Measurements from ENCODE around the gene CEACAM16. TPM values are rescaled to one million over a fixed set of nuclear protein-coding genes. Genes with fewer than 3 reads are reported as not detected.
"Not testable (repeated sequence)": the region's sequence is repeated elsewhere in the genome, so short reads cannot be mapped to it uniquely, and the experiment has no call there.

CEACAM16 gene, protein sequence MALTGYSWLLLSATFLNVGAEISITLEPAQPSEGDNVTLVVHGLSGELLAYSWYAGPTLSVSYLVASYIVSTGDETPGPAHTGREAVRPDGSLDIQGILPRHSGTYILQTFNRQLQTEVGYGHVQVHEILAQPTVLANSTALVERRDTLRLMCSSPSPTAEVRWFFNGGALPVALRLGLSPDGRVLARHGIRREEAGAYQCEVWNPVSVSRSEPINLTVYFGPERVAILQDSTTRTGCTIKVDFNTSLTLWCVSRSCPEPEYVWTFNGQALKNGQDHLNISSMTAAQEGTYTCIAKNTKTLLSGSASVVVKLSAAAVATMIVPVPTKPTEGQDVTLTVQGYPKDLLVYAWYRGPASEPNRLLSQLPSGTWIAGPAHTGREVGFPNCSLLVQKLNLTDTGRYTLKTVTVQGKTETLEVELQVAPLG
- total RNA-seq = not detected

DNA sequence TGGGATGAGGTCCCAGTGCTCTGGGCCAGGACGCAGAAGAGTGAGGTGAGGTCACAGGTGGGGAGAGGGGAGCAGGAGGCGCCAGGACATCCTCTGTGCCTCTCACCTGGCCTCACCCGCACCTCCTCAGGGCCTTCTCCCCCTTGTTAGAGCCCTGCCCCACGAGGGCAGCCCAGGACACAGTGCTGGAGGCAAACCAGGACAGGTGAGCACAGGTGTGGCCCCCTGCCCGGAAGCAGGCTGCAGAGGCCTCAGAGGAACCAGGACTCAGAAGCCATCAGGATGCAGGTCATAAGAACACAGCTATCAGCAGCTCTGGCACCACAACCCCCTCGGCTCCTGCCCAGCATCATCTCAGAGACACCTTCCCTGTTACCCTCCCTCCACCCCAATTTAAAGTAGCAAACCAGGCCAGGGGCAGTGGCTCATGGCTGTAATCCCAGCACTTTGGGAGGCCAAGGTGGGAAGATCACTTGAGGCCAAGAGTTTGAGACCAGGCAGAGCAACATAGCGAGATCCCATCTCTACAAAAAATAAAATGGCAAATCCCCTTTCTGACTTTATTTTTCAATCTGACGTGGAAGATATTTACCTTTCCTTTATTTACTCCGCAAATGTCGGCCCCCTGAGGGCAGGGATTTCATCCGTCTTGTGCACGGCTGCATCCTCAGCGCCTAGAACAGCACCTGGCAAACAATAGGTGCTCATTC, at the start of gene CEACAM16:
Gene CEACAM16 (plus strand): TSS at position 660 of the 710 bp plus-strand sequence. CDS start 2,306 bp downstream, outside the sequence.
- DNase-seq (ENCODE audit: low spot score in 2 of 2) (no peak), FAIRE-seq (no peak)

DNA sequence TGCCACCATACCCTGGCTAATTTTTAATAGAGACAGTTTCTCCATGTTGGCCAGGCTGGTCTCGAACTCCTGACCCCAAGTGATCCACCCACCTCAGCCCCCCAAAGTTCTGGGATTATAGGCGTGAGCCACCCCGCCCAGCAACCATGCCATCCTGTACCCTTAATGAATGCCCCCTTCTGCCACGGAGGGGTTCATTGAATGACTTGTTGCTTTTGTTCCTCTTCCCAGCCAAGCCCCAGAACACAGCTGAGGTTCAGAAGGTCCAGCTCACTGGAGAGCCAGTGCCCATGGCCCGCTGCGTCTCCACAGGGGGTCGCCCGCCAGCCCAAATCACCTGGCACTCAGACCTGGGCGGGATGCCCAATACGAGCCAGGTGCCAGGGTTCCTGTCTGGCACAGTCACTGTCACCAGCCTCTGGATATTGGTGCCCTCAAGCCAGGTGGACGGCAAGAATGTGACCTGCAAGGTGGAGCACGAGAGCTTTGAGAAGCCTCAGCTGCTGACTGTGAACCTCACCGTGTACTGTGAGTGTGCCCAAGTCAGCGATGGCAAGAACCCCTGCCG, 49.3 kb upstream of the CEACAM16 start:
- DNase-seq (ENCODE audit: low spot score in 2 of 2) = no peak
- no peak for FAIRE-seq

DNA sequence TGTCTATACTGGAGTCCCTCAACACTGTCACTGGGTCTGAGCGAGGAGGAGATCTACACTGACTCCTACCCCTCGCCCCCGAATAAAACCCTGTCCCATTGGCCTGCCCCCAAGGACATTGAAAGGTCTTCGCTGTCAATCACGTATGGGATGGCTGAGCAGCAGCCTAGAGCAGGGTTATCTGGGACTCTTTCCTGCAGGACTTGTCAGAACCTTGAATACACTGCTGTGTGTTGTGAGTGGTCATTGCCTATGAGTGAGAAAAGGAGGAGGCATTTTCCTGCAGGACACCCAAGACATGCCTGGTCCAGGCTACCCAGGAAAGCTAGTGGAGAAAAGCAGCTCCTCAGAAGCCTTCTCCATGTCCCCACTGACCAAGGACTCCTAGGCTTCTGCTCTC, 45.6 kb upstream of the CEACAM16 start:
- no peak for FAIRE-seq

DNA sequence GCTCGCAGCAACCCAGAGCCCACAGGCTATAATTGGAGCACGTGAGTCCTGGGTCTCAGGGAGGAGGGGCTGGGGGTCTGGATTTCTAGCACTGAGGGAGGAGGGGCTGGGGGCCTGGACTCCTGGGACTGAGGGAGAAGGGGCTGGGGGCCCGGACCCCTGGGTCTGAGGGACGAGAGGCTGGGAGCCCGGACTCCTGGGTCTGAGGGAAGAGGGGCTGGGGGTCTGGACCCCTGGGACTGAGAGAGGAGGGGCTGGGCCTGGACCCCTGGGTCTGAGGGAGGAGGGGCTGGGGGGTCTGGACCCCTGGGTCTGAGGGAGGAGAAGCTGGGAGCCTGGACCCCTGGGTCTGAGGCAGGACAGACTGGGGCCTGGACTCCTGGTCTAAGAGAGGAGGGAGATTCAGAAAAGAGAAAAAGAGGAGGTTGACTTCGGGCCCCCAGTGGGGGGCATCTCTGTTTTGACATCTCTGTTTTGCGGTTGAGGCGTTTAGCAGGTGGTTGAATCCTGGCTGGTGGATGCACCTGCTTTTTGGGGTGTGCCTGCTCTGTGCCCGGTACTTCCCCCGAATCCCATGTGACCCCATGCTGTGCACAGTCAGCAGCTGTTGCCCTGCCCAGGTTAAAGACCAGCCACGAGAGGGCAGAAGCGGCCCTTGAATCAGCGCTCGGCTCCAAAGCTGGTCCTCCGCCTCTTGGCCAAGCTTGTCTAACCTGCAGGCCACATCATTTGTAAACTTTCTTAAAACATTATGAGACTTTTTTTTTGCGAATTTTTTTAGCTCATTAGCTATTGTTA, 44.8 kb upstream of the CEACAM16 start:
- no peak for FAIRE-seq
- peak; percentile 35 to 51 for DNase-seq (ENCODE audit: low spot score in 2 of 2)

More for the DNA sequence above, 45.6 kb upstream of the CEACAM16 start:
- DNase-seq (ENCODE audit: low spot score in 2 of 2) = no peak

DNA sequence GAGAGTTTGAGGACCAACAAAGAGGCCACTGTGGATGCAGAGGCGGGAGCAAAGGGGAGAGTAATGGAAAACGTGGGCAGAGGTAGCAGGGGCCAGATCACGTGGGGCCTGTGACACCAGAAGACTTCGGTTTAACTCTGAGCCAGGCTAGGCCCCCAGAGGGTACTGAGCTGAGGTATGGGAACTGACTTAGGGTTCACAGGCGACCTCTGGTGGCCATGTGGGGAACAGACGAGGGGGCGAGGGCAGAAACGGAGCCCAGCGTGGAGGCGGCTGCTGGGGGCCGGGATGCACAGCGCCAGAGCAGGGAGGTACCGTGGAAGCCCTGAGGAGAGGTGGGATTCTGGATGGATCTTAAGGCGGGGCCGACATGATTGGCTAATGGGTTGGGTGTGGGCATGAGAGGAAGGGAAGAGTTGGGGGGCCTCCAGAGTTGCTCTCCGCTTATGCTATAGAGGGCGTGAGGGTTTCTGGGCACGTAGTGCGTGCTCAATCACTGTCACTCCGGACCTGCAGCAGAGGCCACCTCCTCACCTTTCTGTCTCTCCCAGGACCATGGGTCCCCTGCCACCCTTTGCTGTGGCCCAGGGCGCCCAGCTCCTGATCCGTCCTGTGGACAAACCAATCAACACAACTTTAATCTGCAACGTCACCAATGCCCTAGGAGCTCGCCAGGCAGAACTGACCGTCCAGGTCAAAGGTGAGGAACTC, 41.6 kb upstream of the CEACAM16 start:
- DNase-seq (ENCODE audit: low spot score in 2 of 2) (peak in 1 of 2 donors; percentile 65), FAIRE-seq (no peak)

DNA sequence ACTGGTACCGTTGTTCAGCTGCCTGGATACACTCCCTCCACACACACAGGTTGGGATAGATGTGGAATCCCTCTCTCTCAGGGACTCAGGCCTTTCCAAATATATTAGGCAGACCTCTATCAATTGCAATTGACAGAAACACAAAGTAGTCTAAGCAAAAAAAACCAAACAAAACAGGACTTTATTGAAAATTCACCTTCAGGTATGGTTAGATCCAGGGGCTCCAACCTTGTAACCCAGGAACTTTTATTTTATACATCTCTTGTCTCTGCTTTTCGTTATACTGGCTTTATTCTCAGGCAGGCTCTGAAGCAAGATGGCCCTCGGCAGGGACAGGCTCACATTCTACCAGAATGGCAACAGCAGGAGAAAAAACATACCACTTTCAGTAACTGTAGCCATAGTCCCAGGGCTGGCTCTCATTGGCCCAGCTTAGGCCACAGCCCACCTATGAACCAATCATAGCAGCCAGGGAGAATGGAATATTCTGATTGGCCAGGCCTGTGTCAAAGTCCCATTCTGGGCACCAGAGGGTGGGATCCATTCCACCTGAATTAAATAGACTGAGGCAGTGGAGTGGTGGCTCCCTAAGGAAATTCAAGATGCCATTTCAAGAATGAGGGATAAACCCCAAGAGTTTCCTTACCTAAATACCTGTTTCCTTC, 40.8 kb upstream of the CEACAM16 start:
- DNase-seq (ENCODE audit: low spot score in 2 of 2) (no peak), FAIRE-seq (no peak)

DNA sequence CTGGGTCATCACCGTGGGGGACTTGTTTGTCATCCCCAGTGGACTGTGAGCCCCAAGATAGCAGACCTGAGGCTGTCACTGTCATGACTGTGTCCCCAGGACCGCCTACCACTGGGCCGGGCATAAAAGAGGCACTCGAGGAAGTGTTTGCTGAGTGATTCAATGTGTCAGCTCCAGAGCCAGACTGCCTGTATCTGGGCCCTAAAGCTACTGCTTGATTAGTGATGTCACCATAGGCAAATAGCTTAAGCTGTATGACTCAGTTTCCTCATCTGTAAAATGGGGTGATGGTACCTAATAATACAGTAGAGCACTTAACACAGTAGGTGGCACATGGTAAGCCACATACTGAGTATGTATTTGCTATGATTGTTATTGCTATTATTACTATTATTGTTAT, 38.9 kb upstream of the CEACAM16 start:
- DNase-seq (ENCODE audit: low spot score in 2 of 2) (no peak), FAIRE-seq (no peak)

DNA sequence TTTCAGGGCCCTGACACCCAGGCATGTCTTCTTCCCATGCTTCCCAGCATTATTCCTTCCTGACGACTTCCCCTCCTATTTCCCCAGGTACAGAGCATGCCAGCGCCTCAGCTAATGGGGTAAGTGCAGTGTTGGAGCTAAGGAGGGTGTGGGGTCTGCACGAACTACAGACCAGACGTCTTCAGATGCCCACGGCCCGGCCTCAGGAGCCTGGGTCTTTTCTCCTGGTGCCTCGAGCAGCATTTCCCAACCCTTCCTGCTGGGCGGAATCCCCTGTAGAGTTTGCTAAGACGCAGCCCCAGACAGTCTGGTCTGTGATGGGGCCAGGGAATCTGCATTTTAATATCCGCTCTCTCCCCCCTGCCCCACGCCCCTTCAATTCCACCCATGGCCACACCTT, 37.7 kb upstream of the CEACAM16 start:
- no peak for FAIRE-seq

DNA sequence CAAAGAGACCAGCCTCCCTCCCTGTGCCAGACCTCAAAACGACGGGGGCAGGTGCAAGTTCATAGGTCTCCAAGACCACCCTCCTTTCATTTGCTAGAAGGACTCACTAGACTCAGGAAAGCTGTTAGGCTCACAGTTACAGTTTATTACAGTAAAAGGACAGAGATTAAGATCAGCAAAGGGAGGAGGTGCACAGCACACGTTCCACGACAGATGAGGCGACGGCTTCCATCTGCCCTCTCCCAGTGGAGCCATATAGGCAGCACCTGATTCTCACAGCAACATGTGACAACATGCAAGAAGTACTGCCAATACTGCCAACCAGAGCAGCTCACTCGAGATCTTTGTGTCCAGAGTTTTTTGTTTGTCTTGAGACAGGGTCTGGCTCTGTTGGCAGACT, 37.0 kb upstream of the CEACAM16 start:
- FAIRE-seq = no peak
- no peak for DNase-seq (ENCODE audit: low spot score in 2 of 2)

More for the DNA sequence above, 37.7 kb upstream of the CEACAM16 start:
- DNase-seq (ENCODE audit: low spot score in 2 of 2) = no peak

DNA sequence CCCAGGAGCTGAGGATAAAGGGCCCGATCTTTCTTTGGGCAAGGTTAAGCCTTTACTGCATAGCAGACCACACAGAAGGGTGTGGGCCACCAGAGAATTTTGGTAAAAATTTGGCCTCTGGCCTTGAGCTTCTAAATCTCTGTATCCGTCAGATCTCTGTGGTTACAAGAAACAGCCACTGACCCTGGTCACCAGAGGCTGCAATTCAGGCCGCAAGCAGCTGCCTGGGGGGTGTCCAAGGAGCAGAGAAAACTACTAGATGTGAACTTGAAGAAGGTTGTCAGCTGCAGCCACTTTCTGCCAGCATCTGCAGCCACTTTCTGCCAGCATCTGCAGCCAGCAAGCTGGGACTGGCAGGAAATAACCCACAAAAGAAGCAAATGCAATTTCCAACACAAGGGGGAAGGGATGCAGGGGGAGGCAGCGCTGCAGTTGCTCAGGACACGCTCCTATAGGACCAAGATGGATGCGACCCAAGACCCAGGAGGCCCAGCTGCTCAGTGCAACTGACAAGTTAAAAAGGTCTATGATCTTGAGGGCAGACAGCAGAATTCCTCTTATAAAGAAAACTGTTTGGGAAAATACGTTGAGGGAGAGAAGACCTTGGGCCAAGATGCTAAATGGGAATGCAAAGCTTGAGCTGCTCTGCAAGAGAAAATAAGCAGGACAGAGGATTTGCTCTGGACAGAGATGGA, 36.1 kb upstream of the CEACAM16 start:
- DNase-seq (ENCODE audit: low spot score in 2 of 2) = no peak

DNA sequence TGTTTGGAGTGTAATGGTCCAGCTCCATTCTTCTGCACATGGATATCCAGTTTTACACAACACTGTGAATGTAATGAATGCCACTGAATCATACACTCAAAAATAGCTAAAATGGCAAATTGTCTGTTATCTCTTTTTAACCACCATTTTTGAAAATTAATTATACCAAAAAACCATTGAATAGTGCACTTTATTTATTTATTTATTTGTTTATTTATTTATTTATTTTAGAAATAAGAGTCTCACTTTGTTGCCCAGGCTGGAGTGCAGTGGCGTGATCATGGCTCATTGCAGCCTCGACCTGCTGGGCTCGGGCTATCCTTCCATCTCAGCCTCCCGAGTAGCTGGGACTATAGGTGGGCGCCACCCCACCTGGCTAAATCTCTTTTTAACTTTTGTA, 35.0 kb upstream of the CEACAM16 start:
- FAIRE-seq = no peak

More for the DNA sequence above, 36.1 kb upstream of the CEACAM16 start:
- no peak for FAIRE-seq

DNA sequence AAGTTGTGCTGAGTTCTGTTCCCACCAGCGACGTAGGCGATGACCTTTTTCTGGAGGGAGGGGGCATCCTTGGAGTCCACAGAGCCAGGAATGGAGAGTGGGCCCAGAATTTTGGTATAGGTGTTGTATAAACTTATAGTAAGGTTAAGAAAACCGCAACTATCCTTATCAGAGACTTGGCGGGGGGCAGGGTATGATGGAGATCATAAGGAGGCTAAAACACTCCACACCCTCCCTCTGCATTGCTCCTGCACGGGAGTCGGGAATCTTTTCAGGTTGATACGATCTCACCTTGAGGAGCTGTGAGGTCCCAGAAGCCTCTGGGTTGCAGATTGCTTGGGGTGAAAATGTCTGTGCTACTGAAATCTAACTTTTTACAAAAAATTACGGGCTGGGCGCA, 34.0 kb upstream of the CEACAM16 start:
- DNase-seq (ENCODE audit: low spot score in 2 of 2) (no peak), FAIRE-seq (no peak)

More for the DNA sequence above, 35.0 kb upstream of the CEACAM16 start:
- no peak for DNase-seq (ENCODE audit: low spot score in 2 of 2)

DNA sequence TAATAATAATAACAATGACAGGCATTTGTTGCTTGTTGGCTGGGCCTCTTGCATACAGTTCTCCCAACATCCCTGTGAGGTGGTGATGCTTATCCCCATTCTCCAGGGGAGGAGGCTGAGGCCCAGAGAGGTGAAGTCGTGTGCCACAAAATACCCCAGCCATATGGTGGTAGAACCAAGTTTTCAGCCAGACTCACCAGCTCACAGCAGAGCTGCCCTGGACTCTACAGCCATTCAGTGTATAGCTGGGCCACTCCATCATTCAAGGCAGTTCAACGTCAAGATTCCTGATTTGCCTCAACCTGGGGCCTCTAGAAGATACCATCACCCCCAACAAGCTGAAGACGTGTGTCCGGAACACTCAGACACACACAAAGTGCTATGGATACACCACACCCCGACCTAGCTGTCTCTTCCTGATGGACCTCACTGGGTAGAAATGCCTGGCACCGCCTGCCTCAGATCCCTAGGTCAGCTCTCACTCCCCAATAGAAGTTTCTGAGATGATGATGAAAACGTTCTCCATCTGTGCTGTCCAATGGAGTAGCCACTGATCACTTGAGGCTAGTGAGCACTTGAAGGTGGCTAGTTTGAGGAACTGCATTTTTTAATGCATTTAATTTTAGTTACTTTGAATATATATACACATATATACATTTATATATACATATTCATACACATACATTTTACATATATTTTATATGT, 31.9 kb upstream of the CEACAM16 start:
- no peak for FAIRE-seq
- DNase-seq (ENCODE audit: low spot score in 2 of 2) = no peak

DNA sequence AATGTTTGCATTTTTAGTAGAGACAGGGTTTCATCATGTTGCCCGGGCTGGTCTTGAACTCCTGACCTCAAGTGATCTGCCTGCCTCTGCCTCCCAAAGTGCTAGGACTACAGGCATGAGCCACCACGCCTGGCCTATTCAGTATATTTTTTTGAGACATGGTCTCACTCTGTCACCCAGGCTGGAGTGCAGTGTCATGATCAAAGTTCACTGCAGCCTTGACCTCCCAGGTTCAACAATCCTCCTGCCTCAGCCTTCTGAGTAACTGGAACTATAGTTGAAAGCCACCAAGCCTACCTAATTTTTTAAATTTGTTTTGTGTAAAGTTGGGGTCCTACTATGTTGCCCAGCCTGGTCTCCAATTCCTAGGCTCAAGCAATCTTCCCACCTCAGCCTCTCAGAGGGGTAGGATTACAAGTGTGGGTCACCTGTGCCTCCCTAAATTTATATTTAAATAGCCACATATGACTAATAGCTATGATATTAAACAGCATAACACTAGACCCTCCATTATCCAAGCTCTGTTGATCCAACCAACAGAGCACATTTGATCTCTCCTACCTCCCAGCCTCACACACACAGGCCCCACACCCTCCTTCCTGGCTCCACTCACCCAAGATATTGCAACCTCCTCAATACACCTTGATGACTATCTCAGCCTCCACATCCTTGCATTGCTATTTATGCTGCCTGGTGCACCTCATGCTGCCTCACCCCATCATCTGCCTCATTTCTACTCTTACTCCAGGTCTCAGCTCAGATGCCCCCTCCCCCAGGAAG, 29.8 kb upstream of the CEACAM16 start:
- FAIRE-seq (no peak), DNase-seq (ENCODE audit: low spot score in 2 of 2) (no peak)

DNA sequence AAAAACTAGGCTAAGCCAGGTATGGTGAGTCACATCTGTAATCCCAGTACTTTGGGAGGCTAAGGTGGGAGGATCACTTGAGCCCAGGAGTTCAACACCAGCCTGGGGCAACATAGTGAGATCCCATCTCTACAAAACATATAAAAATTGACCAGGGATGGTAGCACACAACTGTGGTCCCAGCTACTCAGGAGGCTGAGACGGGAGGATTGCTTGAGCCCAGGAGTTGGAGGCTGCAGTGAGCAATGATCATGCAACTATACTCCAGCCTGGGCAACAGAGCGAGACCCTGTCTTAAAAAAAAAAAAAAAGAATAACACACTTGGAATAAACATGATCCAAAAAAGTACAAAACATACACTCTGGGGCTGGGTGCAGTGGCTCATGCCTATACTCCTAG, 28.9 kb upstream of the CEACAM16 start:
- not testable (repeated sequence) for FAIRE-seq

DNA sequence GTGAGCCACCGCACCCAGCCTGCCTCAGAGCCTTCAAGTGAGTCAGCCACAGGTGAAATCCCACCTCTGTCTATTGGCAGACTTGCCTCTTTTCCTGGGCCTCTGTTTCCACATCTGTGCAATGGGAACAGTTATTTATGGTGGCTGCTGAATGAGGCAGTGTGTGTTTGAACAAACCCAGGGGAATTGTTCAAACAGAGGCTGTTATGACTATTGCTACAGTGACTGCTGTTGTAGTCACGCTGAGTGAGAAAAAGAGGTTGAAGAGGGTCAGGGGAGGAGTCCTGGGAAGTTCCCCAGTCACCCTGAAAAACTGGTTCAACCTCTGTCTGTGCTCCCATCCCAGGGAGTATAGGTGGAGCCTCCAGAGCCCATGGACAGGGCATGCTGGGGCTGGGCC, 27.6 kb upstream of the CEACAM16 start, which contains the start of gene CEACAM19:
Gene CEACAM19 (plus strand): TSS at position 83 of the 400 bp plus-strand sequence. CDS start 450 bp downstream, outside the sequence.
- no peak for DNase-seq (ENCODE audit: low spot score in 2 of 2)
- no peak for FAIRE-seq

More for the DNA sequence above, 28.9 kb upstream of the CEACAM16 start:
- not testable (repeated sequence) for DNase-seq (ENCODE audit: low spot score in 2 of 2)

DNA sequence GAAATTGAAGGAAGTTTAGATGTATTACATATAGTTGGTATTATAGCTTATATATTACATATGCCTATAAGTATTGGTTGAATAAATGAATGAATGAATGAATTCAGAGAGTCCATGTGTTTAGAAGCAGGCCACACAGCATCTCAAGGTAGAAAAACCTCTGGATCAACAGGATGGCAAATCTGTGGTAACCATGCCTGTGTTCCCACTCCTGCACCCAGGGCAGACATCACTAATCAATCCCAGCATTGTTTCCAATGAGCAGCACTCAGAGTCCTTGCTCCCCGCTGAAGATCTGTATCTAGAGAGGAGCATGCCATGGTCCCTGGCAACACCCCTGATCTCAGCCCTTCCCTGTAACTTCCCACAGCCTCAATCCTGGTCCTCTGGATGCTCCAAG, 26.7 kb upstream of the CEACAM16 start:
- DNase-seq (ENCODE audit: low spot score in 2 of 2) (no peak), FAIRE-seq (no peak)

Measured in frontal cortex (tissue), 4 donors.